Limb (tissue), 2 donors: ENCODE measurements around the gene ESPL1.
A peak's percentile ranks its signal among the peaks of the same experiment; 100 is the strongest.
"Not testable (repeated sequence)": the region's sequence is repeated elsewhere in the genome, so short reads cannot be mapped to it uniquely, and the experiment has no call there.

ENCODE experiments used
- DNase-seq, 2 donors: peaks; one replicate each; pipeline ENCODE4 v3.0.0-alpha.2; 2016; ENCODE audit errors: extremely low spot score in 2 of 2

ESPL1 gene

DNA sequence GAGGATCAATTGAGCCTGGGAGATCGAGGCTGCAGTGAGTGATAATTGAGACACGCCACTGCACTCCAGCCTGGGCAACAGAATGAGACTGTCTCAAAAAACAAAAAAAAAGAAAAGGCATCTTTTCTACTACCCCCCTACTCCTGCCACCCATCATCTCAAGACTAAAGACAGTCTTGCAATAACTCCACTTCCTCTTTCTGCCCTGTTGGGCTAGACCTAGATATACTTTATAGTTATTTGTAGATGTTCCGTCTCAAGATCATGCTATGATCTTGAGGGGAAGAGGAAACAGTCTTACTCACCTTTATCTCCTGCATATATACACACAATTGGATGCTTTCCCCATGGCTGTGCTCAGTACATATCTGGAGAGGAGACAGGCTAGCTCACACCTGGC is 12.1 kb upstream of the ESPL1 start:
- DNase-seq: no peak

DNA sequence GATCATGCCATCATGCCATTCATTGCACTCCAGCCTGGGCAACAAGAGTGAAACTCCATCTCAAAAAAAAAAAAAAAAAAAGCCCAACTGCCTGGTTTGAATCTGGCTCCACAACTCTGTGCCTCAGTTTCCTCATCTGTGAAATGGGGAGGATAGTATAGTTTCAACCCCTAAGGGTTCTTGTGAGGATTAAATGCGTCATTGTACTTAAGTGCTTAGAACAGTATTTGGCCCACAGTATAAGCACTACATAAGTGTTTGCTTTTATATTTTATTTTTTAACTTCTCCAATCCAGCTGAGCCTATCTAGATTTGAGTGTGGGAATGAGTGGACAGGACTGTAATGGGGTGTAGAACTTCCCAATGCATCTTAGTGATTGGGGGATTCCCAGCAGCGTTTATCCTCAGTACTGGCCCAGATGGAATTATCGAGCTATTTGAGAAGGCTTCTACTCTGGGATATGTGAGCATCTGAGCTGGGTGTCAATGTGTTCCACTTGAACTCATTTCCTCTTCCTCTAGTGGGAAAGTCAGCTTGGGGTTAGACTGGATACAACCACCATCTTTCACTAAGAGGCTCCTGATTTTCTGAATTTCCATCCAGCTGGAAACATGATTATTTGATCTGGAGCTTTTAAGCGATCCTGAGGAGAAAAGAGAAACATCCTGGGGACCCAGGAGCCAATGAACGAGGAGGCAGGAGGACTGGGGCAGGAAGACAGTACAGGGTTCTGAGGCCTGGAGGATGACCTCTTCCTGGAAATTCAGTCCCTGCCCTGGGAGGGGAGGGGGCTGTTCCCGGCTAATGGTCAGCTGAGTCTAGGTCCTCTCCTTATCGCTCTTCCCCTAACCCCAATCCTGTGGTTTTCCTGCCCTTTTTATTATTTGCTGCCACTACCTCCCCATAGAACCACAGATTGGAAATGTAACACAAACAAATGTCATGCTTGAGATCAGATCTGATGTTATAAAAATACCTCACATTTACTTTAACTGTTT is 9.3 kb upstream of the ESPL1 start:
- DNase-seq: no peak

DNA sequence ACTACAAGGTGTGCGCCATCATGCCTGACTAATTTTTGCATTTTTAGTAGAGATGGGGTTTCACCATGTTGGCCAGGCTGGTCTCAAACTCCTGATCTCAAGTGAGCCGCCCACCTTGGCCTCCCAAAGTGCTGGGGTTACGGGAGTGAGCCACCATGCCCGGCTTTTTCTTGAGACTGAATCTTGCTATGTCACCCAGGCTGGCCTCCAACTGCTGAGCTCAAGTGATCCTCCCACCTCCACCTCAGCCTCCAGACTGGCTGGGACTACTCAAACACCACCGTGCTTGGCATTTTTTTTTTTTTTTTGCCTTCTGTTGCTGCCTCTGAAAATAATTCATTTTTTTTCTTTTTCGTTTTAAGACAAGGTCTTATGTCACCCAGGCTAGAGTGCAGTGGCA is 8.2 kb upstream of the ESPL1 start:
- no peak for DNase-seq

DNA sequence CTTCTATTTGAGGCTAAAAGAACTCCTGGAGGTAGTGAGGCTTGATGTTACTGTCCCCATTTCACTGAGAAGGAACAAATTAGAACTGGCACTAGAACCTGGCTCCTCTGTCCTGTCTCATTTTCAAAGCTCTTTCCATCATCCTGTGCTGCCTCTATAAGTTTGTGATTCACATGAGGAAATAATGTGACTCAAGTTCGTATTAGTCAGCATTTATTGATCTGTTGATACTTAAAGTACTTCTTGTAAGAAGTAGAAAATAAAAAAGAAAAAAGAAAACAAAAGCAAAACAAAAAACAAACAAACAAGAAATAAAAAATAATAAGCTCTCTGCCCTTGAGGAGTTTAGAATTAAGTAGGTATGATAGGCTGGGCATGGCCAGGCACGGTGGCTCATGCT is 2.3 kb upstream of the ESPL1 start:
- DNase-seq: no peak

- DNase-seq: no peak
Observed at GRCh38 chr12:53267306-53267998, 647 bp upstream of the ESPL1 start.

DNA sequence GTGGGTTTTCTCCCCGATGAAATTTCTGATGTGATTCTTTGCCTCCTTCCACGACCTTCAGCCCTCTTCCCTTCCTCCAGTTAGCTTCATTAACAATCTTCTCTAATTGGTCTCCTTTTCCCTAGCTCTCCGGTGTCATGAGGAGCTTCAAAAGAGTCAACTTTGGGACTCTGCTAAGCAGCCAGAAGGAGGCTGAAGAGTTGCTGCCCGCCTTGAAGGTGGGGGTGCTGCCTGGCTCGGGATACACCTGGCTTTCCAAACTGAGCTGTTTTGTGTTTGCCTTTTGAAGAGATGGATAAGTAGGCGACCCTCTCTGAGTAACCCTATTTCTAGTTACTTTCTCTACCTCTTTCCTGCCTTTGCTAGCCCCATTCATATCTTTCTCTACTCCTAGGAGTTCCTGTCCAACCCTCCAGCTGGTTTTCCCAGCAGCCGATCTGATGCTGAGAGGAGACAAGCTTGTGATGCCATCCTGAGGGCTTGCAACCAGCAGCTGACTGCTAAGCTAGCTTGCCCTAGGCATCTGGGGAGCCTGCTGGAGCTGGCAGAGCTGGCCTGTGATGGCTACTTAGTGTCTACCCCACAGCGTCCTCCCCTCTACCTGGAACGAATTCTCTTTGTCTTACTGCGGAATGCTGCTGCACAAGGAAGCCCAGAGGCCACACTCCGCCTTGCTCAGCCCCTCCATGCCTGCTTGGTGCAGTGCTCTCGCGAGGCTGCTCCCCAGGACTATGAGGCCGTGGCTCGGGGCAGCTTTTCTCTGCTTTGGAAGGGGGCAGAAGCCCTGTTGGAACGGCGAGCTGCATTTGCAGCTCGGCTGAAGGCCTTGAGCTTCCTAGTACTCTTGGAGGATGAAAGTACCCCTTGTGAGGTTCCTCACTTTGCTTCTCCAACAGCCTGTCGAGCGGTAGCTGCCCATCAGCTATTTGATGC is 797 bp downstream of the ESPL1 start:
- DNase-seq: no peak

DNA sequence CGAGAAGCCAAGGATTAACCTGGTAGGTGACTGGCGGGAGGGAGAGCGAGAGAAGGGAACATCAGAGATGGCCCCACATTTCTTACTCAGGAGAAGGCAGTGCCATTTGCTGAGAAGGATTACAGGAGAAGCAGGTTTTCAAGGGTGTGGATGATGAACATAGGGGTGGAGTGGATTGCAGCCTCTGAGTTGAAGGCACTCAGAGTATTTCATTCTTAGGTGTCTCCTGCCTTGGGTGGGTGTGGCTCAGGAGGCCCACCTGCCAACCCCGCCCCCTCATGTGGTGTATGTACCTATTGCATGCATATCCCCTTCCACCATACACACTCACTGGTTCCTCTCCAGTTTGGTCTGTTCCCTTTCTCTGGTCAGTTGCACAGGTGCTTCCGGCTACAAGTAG is 6.3 kb downstream of the ESPL1 start:
- no peak for DNase-seq

DNA sequence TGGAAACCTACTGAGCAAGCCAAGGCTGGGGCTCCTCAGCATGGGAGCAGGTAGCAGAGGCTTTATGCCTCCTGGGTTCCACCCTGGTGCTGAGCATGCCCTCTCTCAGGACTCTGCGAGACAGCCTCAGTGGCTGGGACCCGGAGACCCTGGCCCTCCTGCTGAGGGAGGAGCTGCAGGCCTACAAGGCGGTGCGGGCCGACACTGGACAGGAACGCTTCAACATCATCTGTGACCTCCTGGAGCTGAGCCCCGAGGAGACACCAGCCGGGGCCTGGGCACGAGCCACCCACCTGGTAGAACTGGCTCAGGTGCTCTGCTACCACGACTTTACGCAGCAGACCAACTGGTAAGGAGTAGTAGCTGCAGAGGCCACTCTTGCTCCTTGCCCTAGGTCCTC is 8.4 kb downstream of the ESPL1 start:
- DNase-seq: no peak

DNA sequence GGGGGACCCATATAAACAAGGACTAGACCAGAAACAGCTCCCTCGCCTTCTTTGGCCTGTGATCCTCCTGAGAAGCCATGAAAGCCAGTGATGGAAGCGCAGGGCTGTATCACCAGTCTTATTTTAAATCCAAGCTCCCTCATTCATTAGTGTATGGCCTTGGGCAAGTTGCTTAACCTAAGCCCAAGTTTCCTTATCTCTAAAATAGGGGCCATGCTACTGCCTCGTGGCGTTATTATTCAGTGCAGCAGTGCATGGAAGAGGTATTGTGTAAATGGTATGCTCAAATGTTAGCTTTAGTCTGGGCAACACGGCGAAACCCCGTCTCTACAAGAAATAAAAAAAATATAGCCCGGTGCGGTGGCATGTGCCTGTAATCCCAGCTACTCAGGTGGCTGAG is 9.9 kb downstream of the ESPL1 start:
- no peak for DNase-seq

GRCh38 chr12:53279283-53279869 is 11.3 kb downstream of the ESPL1 start:
- no peak for DNase-seq

GRCh38 chr12:53279888-53280498 is 11.9 kb downstream of the ESPL1 start:
- DNase-seq: no peak

GRCh38 chr12:53286448-53286847 is 18.3 kb downstream of the ESPL1 start:
- DNase-seq: no peak

- peak; percentile 30 to 71 for DNase-seq
Observed at GRCh38 chr12:53287741-53288216, 19.7 kb downstream of the ESPL1 start.

DNA sequence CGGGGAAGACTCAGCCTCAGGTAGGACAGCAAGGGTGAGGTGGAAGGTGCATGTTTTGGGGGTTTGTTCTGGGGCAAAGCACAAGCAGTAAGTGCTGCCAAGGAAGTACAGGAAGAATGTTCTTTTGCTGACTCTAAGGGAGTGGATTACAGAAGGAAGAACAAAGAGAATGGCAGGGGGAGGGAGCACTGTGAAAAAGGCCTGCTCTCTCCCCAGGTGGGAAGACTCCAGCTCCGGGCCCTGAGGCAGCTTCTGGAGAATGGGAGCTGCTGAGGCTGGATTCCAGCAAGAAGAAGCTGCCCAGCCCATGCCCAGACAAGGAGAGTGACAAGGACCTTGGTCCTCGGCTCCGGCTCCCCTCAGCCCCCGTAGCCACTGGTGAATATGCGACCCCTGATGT is 20.2 kb downstream of the ESPL1 start:
- no peak for DNase-seq

GRCh38 chr12:53289891-53290290 is 21.8 kb downstream of the ESPL1 start:
- no peak for DNase-seq

DNA sequence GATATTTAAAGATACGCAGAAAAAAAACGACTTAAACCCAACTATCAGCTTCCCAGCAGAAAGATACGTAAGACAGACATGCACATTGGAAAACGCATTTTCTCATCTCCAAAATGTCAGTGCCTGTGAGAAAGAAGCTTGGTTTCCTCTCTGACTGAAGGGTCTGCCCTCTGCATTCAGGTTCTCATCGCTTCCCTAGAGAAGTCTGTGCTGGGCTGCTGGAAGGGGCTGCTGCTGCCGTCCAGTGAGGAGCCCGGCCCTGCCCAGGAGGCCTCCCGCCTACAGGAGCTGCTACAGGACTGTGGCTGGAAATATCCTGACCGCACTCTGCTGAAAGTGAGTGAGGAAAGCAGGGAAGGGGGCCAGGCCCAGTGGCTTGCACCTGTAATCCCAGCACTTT is 22.6 kb downstream of the ESPL1 start:
- no peak for DNase-seq

GRCh38 chr12:53292426-53292825 is 24.3 kb downstream of the ESPL1 start:
- DNase-seq: no peak

DNA sequence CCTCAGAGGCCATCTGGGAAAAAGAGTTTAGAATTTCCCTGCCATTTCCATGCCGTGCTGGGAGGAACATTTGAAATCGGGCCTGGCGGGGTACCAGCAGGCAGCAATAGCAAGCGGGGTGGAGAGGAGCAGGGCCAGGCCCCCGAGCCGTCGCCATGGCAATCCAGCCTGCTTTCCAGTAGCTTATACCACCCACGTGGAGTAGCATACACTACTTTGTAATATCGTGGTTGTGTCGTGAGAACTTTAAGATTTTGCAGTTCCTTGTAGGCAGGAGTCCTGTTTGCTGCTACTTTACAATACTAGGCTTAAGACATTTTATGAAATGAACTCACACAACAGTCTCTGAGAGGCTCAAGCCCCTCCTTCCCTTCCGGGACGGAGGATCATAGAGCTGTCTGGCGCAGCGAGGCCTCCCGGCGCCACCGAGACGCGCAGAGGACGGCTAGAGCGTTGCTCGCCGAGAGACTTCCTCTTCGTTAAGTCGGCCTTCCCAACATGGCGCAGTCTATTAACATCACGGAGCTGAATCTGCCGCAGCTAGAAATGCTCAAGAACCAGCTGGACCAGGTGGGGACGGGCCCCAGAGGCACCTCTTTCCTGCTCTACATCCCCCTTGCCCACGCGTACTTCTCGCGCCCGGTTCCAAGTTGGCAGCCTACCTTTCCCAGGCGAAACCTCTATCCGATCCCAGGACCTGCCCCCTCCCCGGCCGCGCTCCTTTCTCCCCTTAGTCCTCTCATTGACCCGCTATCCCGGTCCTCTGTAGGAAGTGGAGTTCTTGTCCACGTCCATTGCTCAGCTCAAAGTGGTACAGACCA is 27.2 kb downstream of the ESPL1 start, which contains the start of gene PFDN5:
Gene PFDN5 (plus strand): TSS at position 473 of the 821 bp plus-strand sequence. CDS start 26 bp downstream, at position 499.
- peak; percentile 90 to 93 for DNase-seq

DNA sequence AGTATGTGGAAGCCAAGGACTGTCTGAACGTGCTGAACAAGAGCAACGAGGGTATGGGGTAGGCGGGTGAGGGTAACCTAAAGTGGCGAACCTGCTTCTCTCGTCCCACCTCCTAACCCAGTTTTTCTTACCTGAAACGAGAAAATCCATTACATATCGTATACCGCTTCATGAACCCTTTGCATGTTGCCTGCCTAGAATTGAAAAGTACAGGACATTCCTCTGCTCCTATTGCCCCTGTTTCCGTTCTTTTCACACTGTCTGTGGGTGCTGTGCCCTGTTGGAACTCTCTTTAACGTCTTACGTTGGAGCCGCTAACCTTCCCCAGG is 27.8 kb downstream of the ESPL1 start:
- no peak for DNase-seq

GRCh38 chr12:53297106-53297505 is 29.0 kb downstream of the ESPL1 start:
- not testable (repeated sequence) for DNase-seq
